Measurements from ENCODE around the gene KIAA0586.

DNA sequence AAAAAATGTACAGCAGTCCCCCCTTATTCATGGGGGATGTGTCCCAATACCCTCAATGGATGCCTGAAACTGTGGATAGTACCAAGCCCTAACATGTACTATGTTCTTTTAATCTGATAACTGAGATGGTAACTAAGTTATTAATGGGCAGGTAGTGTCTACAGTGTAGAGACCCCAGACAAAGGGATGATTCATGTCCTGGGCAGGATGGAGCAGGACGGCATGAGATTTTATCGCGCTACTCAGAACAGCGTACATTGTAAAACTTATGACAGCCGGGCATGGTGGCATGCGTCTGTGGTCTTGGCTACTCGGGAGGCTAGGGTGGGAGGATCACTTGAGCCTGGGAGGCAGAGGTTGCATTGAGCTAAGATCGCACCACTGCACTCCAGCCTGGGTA is 37.1 kb downstream of the KIAA0586 start:
- TF ChIP-seq, protein P1, sequence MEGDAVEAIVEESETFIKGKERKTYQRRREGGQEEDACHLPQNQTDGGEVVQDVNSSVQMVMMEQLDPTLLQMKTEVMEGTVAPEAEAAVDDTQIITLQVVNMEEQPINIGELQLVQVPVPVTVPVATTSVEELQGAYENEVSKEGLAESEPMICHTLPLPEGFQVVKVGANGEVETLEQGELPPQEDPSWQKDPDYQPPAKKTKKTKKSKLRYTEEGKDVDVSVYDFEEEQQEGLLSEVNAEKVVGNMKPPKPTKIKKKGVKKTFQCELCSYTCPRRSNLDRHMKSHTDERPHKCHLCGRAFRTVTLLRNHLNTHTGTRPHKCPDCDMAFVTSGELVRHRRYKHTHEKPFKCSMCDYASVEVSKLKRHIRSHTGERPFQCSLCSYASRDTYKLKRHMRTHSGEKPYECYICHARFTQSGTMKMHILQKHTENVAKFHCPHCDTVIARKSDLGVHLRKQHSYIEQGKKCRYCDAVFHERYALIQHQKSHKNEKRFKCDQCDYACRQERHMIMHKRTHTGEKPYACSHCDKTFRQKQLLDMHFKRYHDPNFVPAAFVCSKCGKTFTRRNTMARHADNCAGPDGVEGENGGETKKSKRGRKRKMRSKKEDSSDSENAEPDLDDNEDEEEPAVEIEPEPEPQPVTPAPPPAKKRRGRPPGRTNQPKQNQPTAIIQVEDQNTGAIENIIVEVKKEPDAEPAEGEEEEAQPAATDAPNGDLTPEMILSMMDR (conservative IDR thresholded peaks at IDR 0.05; ENCODE audit: low read depth, low read length): no peak
- TF ChIP-seq, protein P2, sequence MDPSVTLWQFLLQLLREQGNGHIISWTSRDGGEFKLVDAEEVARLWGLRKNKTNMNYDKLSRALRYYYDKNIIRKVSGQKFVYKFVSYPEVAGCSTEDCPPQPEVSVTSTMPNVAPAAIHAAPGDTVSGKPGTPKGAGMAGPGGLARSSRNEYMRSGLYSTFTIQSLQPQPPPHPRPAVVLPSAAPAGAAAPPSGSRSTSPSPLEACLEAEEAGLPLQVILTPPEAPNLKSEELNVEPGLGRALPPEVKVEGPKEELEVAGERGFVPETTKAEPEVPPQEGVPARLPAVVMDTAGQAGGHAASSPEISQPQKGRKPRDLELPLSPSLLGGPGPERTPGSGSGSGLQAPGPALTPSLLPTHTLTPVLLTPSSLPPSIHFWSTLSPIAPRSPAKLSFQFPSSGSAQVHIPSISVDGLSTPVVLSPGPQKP (IDR thresholded peaks at IDR 0.05; ENCODE audit: borderline replicate concordance, low read depth, low read length): no peak
- no peak for TF ChIP-seq POLR2A (IDR thresholded peaks at IDR 0.05; ENCODE audit: low read depth, low read length)
- TF ChIP-seq MXI1 (IDR thresholded peaks at IDR 0.05; ENCODE audit: borderline replicate concordance, low read depth, low read length): no peak
- no peak for TF ChIP-seq CEBPB (IDR thresholded peaks at IDR 0.05; ENCODE audit: low read depth, low read length)
- TF ChIP-seq BHLHE40 (IDR thresholded peaks at IDR 0.05; ENCODE audit: low read depth, low read length): no peak
- no peak for TF ChIP-seq SMC3 (IDR thresholded peaks at IDR 0.05; ENCODE audit: low read depth, low read length)
- TF ChIP-seq, protein P3, sequence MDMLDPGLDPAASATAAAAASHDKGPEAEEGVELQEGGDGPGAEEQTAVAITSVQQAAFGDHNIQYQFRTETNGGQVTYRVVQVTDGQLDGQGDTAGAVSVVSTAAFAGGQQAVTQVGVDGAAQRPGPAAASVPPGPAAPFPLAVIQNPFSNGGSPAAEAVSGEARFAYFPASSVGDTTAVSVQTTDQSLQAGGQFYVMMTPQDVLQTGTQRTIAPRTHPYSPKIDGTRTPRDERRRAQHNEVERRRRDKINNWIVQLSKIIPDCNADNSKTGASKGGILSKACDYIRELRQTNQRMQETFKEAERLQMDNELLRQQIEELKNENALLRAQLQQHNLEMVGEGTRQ (IDR thresholded peaks at IDR 0.05; ENCODE audit: low read depth, low read length): no peak
- no peak for TF ChIP-seq MAFK (IDR thresholded peaks at IDR 0.05; ENCODE audit: low read depth, low read length)
- no peak for TF ChIP-seq FOS (IDR thresholded peaks at IDR 0.05; ENCODE audit: low read depth, low read length)

All from IMR-90 (cell line).